Limb (tissue), 2 donors: ENCODE data around the gene SDF4.
"Not testable (repeated sequence)": the region's sequence is repeated elsewhere in the genome, so short reads cannot be mapped to it uniquely, and the experiment has no call there.

Experiments
- DNase-seq, 2 donors: peaks; one replicate each; pipeline ENCODE4 v3.0.0-alpha.2; 2016; ENCODE audit errors: extremely low spot score in 2 of 2

SDF4 gene

GRCh38 chr1:1259951-1260600, 28.3 kb upstream of the SDF4 start:
- DNase-seq: no peak

GRCh38 chr1:1259540-1259939, 27.7 kb upstream of the SDF4 start:
- DNase-seq: no peak

- DNase-seq: no peak
Observed at GRCh38 chr1:1259119-1259488, 27.3 kb upstream of the SDF4 start.

GRCh38 chr1:1256956-1257871, 25.4 kb upstream of the SDF4 start:
- DNase-seq: no peak

- no peak for DNase-seq
Observed at GRCh38 chr1:1255611-1256010, 23.8 kb upstream of the SDF4 start.

- DNase-seq: no peak
Observed at GRCh38 chr1:1255078-1255477, 23.3 kb upstream of the SDF4 start.

GRCh38 chr1:1254667-1254998, 22.8 kb upstream of the SDF4 start:
- no peak for DNase-seq

- no peak for DNase-seq
Observed at GRCh38 chr1:1253972-1254666, 22.3 kb upstream of the SDF4 start.

GRCh38 chr1:1253314-1253713, 21.5 kb upstream of the SDF4 start:
- no peak for DNase-seq

- no peak for DNase-seq
Observed at GRCh38 chr1:1250786-1251284, 19.0 kb upstream of the SDF4 start.

GRCh38 chr1:1248009-1248913, 16.5 kb upstream of the SDF4 start:
- not testable (repeated sequence) for DNase-seq

GRCh38 chr1:1247341-1247913, 15.6 kb upstream of the SDF4 start:
- no peak for DNase-seq

GRCh38 chr1:1246577-1247340, 15.0 kb upstream of the SDF4 start, which contains the start of gene C1QTNF12:
C1QTNF12 (minus strand) TSS chr1:1246722; CDS start chr1:1246690, 32 bp downstream.
- DNase-seq: no peak

- DNase-seq: no peak
Observed at GRCh38 chr1:1245817-1246576, 14.2 kb upstream of the SDF4 start.

GRCh38 chr1:1245178-1245816, 13.5 kb upstream of the SDF4 start:
- DNase-seq: no peak

- DNase-seq: no peak
Observed at GRCh38 chr1:1244192-1244811, 12.5 kb upstream of the SDF4 start.

- no peak for DNase-seq
Observed at GRCh38 chr1:1243807-1244191, 12.0 kb upstream of the SDF4 start.

- DNase-seq: no peak
Observed at GRCh38 chr1:1243266-1243660, 11.5 kb upstream of the SDF4 start.
